ENCODE data around the gene PLGLB1. TPM values are rescaled to one million over a fixed set of nuclear protein-coding genes. Genes with fewer than 3 reads are reported as not detected.
"Not testable (repeated sequence)": the region's sequence is repeated elsewhere in the genome, so short reads cannot be mapped to it uniquely, and the experiment has no call there.

PLGLB1 gene

GRCh38 chr2:87023988-87024615, 2.5 kb upstream of the PLGLB1 start:
- H3K4me3 ChIP-seq (ENCODE audit: low read length); H3K27me3 ChIP-seq (ENCODE audit: control insufficient read depth, insufficient read depth, low read length); H3K9ac ChIP-seq (ENCODE audit: low read depth, low read length); H3K4me2 ChIP-seq (ENCODE audit: low read length); H3K9me3 ChIP-seq (replicated peaks; ENCODE audit: low read length); H3K36me3 ChIP-seq (ENCODE audit: insufficient read depth, low read length); H3K4me1 ChIP-seq (ENCODE audit: control insufficient read depth, insufficient read depth, low read length): not testable (repeated sequence)

- not testable (repeated sequence) for H3K4me2 ChIP-seq (ENCODE audit: low read length); H3K36me3 ChIP-seq (ENCODE audit: insufficient read depth, low read length); H3K9me3 ChIP-seq (replicated peaks; ENCODE audit: low read length); H3K9ac ChIP-seq (ENCODE audit: low read depth, low read length); H3K4me3 ChIP-seq (ENCODE audit: low read length); H3K27me3 ChIP-seq (ENCODE audit: control insufficient read depth, insufficient read depth, low read length); H3K4me1 ChIP-seq (ENCODE audit: control insufficient read depth, insufficient read depth, low read length)
Observed at GRCh38 chr2:87021043-87021442, 601 bp downstream of the PLGLB1 start.

- H3K36me3 ChIP-seq (ENCODE audit: insufficient read depth, low read length); H3K9me3 ChIP-seq (replicated peaks; ENCODE audit: low read length); H3K9ac ChIP-seq (ENCODE audit: low read depth, low read length); H3K4me1 ChIP-seq (ENCODE audit: control insufficient read depth, insufficient read depth, low read length); H3K4me2 ChIP-seq (ENCODE audit: low read length); H3K4me3 ChIP-seq (ENCODE audit: low read length); H3K27me3 ChIP-seq (ENCODE audit: control insufficient read depth, insufficient read depth, low read length): not testable (repeated sequence)
Observed at GRCh38 chr2:87019053-87019452, 2.6 kb downstream of the PLGLB1 start.

GRCh38 chr2:87014489-87015169, 7.0 kb downstream of the PLGLB1 start:
- H3K4me3 ChIP-seq (ENCODE audit: low read length); H3K9me3 ChIP-seq (replicated peaks; ENCODE audit: low read length); H3K9ac ChIP-seq (ENCODE audit: low read depth, low read length); H3K4me1 ChIP-seq (ENCODE audit: control insufficient read depth, insufficient read depth, low read length); H3K4me2 ChIP-seq (ENCODE audit: low read length); H3K36me3 ChIP-seq (ENCODE audit: insufficient read depth, low read length); H3K27me3 ChIP-seq (ENCODE audit: control insufficient read depth, insufficient read depth, low read length): not testable (repeated sequence)

- H3K27me3 ChIP-seq (ENCODE audit: control insufficient read depth, insufficient read depth, low read length); H3K4me3 ChIP-seq (ENCODE audit: low read length); H3K9ac ChIP-seq (ENCODE audit: low read depth, low read length); H3K9me3 ChIP-seq (replicated peaks; ENCODE audit: low read length); H3K4me1 ChIP-seq (ENCODE audit: control insufficient read depth, insufficient read depth, low read length); H3K36me3 ChIP-seq (ENCODE audit: insufficient read depth, low read length); H3K4me2 ChIP-seq (ENCODE audit: low read length): not testable (repeated sequence)
Observed at GRCh38 chr2:87004398-87004797, 17.2 kb downstream of the PLGLB1 start.

Small RNAs within 50 kb of the gene (small RNA-seq; reads per million reads assigned to genes)
- gene AC125232.1 = not detected

Data from skeletal muscle satellite cell (primary cell).